ENCODE results near the gene NKX1-1. TPM values are rescaled to one million over a fixed set of nuclear protein-coding genes. Genes with fewer than 3 reads are reported as not detected.

Gene NKX1-1
- total RNA-seq, 1 donor from 2014 or later, result not detected

DNA sequence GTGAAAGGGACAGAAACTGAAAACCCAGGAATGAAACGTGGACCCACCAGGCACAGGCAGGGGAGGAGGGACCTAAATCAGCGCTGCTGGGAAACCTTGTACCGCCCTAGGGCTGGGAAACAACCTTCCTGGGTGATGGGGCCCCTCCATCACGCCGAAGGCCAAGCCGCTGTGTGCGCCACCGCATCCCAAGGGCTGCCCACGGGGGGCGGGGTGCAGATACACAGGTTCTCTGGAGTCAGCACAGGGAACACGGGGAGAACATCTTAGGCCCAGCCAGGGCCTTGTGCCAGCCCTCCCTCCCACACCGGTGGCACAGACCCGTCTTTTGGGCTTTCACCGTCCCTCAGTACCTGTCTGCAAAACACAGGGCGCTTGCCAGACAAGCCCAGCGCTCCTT is 46.3 kb downstream of the NKX1-1 start:
- Histone ChIP-seq H3K36me3 (peaks cover 17% of the 10 kb centered on the region), H3K27ac (replicated peaks) (no peak overlapping the region), H3K27me3 (ENCODE audit: low read depth) (no peaks in the 10 kb centered on the region), H3K9me3 (replicated peaks) (no peaks in the 10 kb centered on the region), H3K4me1 (peaks cover 3% of the 10 kb centered on the region), H3K4me3 (no peak overlapping the region)
- no peak for TF ChIP-seq CTCF (IDR thresholded peaks at IDR 0.05; ENCODE audit: borderline replicate concordance)
- intact Hi-C loops (cut with micrococcal nuclease), result loop anchor here (10.0 kb wide), 2 partner anchors 275 to 365 kb away; partner anchors contain the start of genes TACC3 and TMEM129
- DNase-seq, result no peak

GRCh38 chr4:1359144-1359501 is 47.1 kb downstream of the NKX1-1 start:
- Histone ChIP-seq H3K36me3 (peaks cover 20% of the 10 kb centered on the region), H3K9me3 (replicated peaks) (no peaks in the 10 kb centered on the region), H3K27me3 (ENCODE audit: low read depth) (no peaks in the 10 kb centered on the region), H3K4me3 (no peak overlapping the region), H3K4me1 (peaks cover 3% of the 10 kb centered on the region), H3K27ac (replicated peaks) (no peak overlapping the region)
- intact Hi-C loops (cut with micrococcal nuclease), result loop anchor here (10.0 kb wide), 2 partner anchors 276 to 366 kb away; partner anchors contain the start of genes TACC3 and TMEM129
- no peak for DNase-seq
- no peak for TF ChIP-seq CTCF (IDR thresholded peaks at IDR 0.05; ENCODE audit: borderline replicate concordance)

DNA sequence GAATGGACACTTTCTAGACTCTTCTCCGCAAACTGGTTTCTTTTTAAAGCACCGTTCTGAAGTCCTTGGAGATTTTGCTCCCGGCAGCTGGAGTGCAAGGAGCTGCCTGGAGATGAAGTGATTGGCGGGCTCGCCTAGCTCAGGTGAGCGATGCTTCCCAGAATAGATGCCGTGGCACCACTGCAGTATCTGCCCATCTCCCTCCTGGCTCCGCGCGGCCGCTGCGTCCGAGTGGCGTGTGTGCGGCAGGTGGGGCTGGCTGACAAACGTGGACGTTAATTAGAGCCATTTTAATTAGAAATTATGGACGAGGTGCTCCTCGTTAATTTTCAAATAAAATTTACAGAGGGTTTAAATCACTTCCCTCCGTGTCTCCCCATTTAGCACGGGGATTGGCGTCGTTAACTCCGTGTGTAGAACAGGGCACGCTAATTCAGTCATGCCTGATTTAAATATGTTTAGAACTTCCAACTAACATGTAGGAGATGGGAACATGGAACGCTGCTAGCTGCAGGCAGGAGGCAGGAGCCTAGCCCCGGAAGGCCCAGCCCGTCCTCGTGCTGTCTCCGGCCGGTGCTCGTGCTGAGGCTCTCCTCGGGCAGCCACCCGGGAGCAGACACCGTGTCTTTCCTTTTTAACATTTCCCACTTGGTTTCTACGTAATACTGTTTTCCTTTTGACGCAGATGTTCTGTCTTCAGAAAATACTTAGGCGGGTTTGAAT is 47.7 kb downstream of the NKX1-1 start:
- no peak for DNase-seq
- Histone ChIP-seq H3K27me3 (ENCODE audit: low read depth) (no peaks in the 10 kb centered on the region), H3K27ac (replicated peaks) (no peak overlapping the region), H3K9me3 (replicated peaks) (no peaks in the 10 kb centered on the region), H3K4me1 (peaks cover 3% of the 10 kb centered on the region), H3K36me3 (peaks cover 21% of the 10 kb centered on the region), H3K4me3 (no peak overlapping the region)
- intact Hi-C loops (cut with micrococcal nuclease), result loop anchor here (10.0 kb wide), 2 partner anchors 276 to 366 kb away; partner anchors contain the start of genes TACC3 and TMEM129
- TF ChIP-seq CTCF (IDR thresholded peaks at IDR 0.05; ENCODE audit: borderline replicate concordance), result no peak

DNA sequence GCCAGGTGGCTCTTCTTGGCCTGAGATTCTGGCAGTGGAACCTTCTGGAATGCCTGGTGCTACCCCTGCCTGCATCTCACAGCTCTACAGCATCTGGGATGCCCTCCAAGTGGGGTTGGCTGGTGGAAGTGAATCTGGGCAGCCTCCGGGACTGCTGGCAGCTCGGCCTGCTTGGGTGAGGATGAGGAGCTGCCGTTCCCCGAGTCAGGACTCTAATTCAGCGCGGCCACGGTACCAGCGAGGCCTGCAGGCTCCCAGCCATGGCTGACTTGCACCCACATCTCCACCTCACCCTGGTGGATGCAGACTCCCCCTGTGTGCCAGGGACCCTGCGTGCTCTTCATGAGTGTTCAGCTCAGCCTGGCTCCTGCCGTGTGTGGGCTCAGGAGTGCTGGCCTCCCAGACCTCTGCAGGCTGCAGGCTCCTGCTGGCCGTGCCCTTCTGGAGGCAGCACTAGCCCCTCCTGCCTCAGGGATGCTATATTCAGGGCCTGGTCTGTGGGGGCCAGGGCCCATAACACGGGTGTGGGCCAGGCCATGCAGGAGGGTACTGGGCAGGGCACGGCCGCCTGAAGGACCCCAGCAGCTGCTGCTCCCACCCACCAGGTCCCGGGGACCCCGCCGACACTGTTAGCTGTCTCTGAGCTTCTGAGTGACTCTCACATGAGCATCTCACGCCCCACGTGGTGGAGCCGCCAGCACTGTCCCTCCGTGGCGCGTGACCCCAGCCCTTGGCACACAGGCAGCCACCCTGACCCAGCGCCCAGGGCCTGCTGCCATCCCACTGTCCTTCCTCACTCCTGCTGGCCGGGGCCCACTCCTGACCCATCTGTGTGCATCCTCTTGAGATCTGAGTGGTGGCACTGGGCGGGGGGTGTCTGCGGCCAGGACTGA is 48.6 kb downstream of the NKX1-1 start:
- peaks cover 3% of the 10 kb centered on the region for H3K4me1 ChIP-seq
- no peak for TF ChIP-seq CTCF (IDR thresholded peaks at IDR 0.05; ENCODE audit: borderline replicate concordance)
- H3K36me3 ChIP-seq, result peaks cover 30% of the 10 kb centered on the region
- no peak overlapping the region for H3K4me3 ChIP-seq
- DNase-seq, result no peak
- no peaks in the 10 kb centered on the region for H3K27me3 ChIP-seq (ENCODE audit: low read depth)
- intact Hi-C loops (cut with micrococcal nuclease), result loop anchor here (10.0 kb wide), 2 partner anchors 277 to 367 kb away; partner anchors contain the start of genes TACC3 and TMEM129
- no peaks in the 10 kb centered on the region for H3K9me3 ChIP-seq (replicated peaks)
- H3K27ac ChIP-seq (replicated peaks), result no peak overlapping the region

DNA sequence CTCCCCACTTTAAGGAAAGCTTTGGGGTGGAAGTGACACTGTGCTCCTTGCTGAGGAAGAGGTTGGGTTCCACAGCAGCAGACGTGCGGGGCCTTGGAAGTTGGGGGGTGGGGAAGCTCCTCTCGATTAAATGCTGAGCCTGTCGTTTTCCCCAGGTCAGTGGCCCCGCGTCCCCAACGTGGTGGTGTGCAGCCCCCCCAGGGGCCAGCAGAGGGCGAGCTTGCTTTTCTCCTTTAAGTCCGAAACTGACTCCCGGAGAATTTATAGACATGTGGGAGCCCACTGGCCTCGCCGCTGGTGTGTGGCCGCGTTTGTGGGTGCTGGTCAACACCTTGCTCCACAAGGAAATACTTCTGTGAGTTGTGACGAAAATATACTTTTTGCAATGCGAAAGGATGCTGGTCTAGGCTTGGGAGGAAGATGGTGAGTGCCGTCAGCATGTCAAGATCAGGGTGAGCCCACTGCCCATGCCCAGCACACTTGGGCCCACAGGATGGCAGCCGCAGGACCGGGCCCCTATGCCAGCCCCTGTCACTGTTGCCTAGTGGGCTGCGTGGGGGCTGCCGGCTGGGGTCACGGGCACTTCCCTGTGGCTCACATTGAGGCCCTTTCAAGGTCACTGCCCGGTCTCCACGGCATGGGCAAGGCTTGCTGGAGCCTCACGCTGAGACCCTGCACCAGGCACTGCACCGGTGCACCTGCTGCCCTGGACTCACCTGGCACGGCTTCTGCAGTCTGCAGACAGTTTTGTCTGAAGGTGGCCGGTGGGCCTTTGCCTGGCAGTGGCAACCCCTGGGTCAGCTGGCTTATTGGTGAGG is 49.9 kb downstream of the NKX1-1 start:
- peak; percentile 64 for DNase-seq
- no peak overlapping the region for H3K27ac ChIP-seq (replicated peaks)
- peaks cover 30% of the 10 kb centered on the region for H3K36me3 ChIP-seq
- peak; percentile 91 for TF ChIP-seq CTCF (IDR thresholded peaks at IDR 0.05; ENCODE audit: borderline replicate concordance)
- H3K4me1 ChIP-seq, result peaks cover 6% of the 10 kb centered on the region
- intact Hi-C loops (cut with micrococcal nuclease), result loop anchor here (10.0 kb wide), 2 partner anchors 278 to 368 kb away; partner anchors contain the start of genes TACC3 and TMEM129
- no peak overlapping the region for H3K4me3 ChIP-seq
- no peaks in the 10 kb centered on the region for H3K9me3 ChIP-seq (replicated peaks)
- no peaks in the 10 kb centered on the region for H3K27me3 ChIP-seq (ENCODE audit: low read depth)
